Liver (tissue), 9 donors: Measurements from ENCODE around the gene RGS2. TPM values are rescaled to one million over a fixed set of nuclear protein-coding genes. Genes with fewer than 3 reads are reported as not detected.
A peak's percentile ranks its signal among the peaks of the same experiment; 100 is the strongest.

ENCODE experiments used
- DNase-seq: peaks from one replicate; pipeline ENCODE4 v3.0.0-alpha.2; 2017; ENCODE audit warnings: low spot score
- H3K27ac ChIP-seq, 2 donors: one replicate each; pipeline ENCODE4 v1.7.0; 2013; ENCODE audit warnings: inconsistent platforms in 2 of 2, low read length in 2 of 2, control low read depth in 1 of 2, low read depth in 1 of 2, mild to moderate bottlenecking in 1 of 2
- H3K27me3 ChIP-seq, 4 donors: one replicate each; pipeline versions ENCODE4 v1.6.1 to v1.7.0; 2013; ENCODE audit warnings: low read length in 3 of 4, inconsistent platforms in 1 of 4, mild to moderate bottlenecking in 1 of 4, moderate library complexity in 1 of 4; ENCODE audit not compliant: control insufficient read depth in 4 of 4, insufficient read depth in 4 of 4
- H3K36me3 ChIP-seq, 4 donors: one replicate each; pipeline versions ENCODE4 v1.6.1 to v1.7.0; 2013; ENCODE audit warnings: low read length in 3 of 4, mild to moderate bottlenecking in 3 of 4, low read depth in 1 of 4, moderate library complexity in 1 of 4; ENCODE audit not compliant: control insufficient read depth in 4 of 4, insufficient read depth in 3 of 4
- H3K4me1 ChIP-seq, 4 donors: one replicate each; pipeline versions ENCODE4 v1.6.1 to v1.7.0; 2013; ENCODE audit warnings: low read length in 3 of 4, mild to moderate bottlenecking in 3 of 4, moderate library complexity in 1 of 4; ENCODE audit not compliant: control insufficient read depth in 4 of 4, insufficient read depth in 4 of 4
- H3K4me3 ChIP-seq, 3 donors: one replicate each; pipeline versions ENCODE4 v1.6.1 to v1.7.0; 2013; ENCODE audit warnings: low read length in 3 of 3, control low read depth in 1 of 3, low read depth in 1 of 3, mild to moderate bottlenecking in 1 of 3
- H3K9ac ChIP-seq, 2 donors: one replicate each; pipeline ENCODE4 v1.7.0; 2013; ENCODE audit warnings: low read length in 2 of 2, mild to moderate bottlenecking in 2 of 2, moderate library complexity in 2 of 2, control low read depth in 1 of 2, low read depth in 1 of 2
- H3K9me3 ChIP-seq, 4 donors: one replicate each; pipeline versions ENCODE4 v1.6.1 to v1.7.0; 2013; ENCODE audit warnings: low read length in 3 of 4; ENCODE audit not compliant: control insufficient read depth in 4 of 4
- EGR1 ChIP-seq, 2 donors: IDR thresholded peaks; 2 replicates each; pipeline ENCODE4 v1.6.1; 2016 to 2018; ENCODE audit warnings: antibody characterized with exemption in 2 of 2, low read depth in 2 of 2
- FOXA1 ChIP-seq: IDR thresholded peaks from 2 replicates; pipeline ENCODE4 v1.6.1; 2016; ENCODE audit warnings: antibody characterized with exemption
- FOXA2 ChIP-seq: IDR thresholded peaks from 2 replicates; pipeline ENCODE4 v1.6.1; 2016; ENCODE audit warnings: antibody characterized with exemption
- GABPA ChIP-seq, 2 donors: IDR thresholded peaks in 1 of 2; conservative IDR thresholded peaks in 1 of 2; 2 replicates each; pipeline ENCODE4 v1.6.1; 2016; ENCODE audit warnings: antibody characterized with exemption in 2 of 2, mild to moderate bottlenecking in 1 of 2, moderate library complexity in 1 of 2
- HNF4A ChIP-seq, 2 donors: conservative IDR thresholded peaks; 2 replicates each; pipeline ENCODE4 v1.6.1; 2016; ENCODE audit warnings: antibody characterized with exemption in 2 of 2, mild to moderate bottlenecking in 2 of 2
- HNF4G ChIP-seq: IDR thresholded peaks from 2 replicates; pipeline ENCODE4 v1.6.1; 2016; ENCODE audit warnings: antibody characterized with exemption
- JUND ChIP-seq, 2 donors: IDR thresholded peaks; 2 replicates each; pipeline ENCODE4 v1.6.1; 2016; ENCODE audit warnings: antibody characterized with exemption in 2 of 2
- NR2F2 ChIP-seq: IDR thresholded peaks from 2 replicates; pipeline ENCODE4 v1.6.1; 2016; ENCODE audit warnings: antibody characterized with exemption
- RAD21 ChIP-seq, 2 donors: IDR thresholded peaks; 2 replicates each; pipeline ENCODE4 v1.6.1; 2016; ENCODE audit warnings: antibody characterized with exemption in 2 of 2, mild to moderate bottlenecking in 2 of 2
- RXRA ChIP-seq, 2 donors: IDR thresholded peaks; 2 replicates each; pipeline ENCODE4 v1.6.1; 2017 to 2018; ENCODE audit warnings: antibody characterized with exemption in 2 of 2, mild to moderate bottlenecking in 1 of 2
- SP1 ChIP-seq: IDR thresholded peaks from 2 replicates; pipeline ENCODE4 v1.6.1; 2018; ENCODE audit warnings: antibody characterized with exemption, mild to moderate bottlenecking
- TAF1 ChIP-seq: conservative IDR thresholded peaks from 2 replicates; pipeline ENCODE4 v1.6.1; 2016; ENCODE audit warnings: antibody characterized with exemption, mild to moderate bottlenecking
- YY1 ChIP-seq: IDR thresholded peaks from 2 replicates; pipeline ENCODE4 v1.6.1; 2016; ENCODE audit warnings: antibody characterized with exemption, mild to moderate bottlenecking
- WGBS: extraction: QIAGEN DNeasy Blood & Tissue Kit; methylation state at CpG from one replicate; pipeline ENCODE4 v1.1.7; 2013; 5-methylcytosine and 5-hydroxymethylcytosine counted together
- polyA plus RNA-seq, 2 donors: library from polyadenylated mRNA; stranded (reverse) in 1 of 2; unstranded in 1 of 2; fragments of 200-250 nt in 1 of 2; fragments of >200 nt in 1 of 2; fragmentation: Nextera tagmentation in 1 of 2; extraction: Ambion mirVana in 1 of 2; gene quantifications; one replicate each; pipeline versions ENCODE4 v1.2.1 to v1.2.3, GENCODE V29; 2013 to 2015
- total RNA-seq, 2 donors: library from RNA; depleted of rRNA; stranded (reverse); fragments of >200 nt; gene quantifications; one replicate each; pipeline ENCODE4 v1.2.3, GENCODE V29; 2014
- TF ChIP-seq, protein P1 (sequence below): IDR thresholded peaks from 2 replicates; pipeline ENCODE4 v1.6.1; 2016; ENCODE audit warnings: antibody characterized with exemption
- TF ChIP-seq, protein P2 (sequence below): IDR thresholded peaks from 2 replicates; pipeline ENCODE4 v1.6.1; 2016; ENCODE audit warnings: antibody characterized with exemption, mild to moderate bottlenecking
- TF ChIP-seq, protein P3 (sequence below): IDR thresholded peaks from 2 replicates; pipeline ENCODE4 v1.6.1; 2016; ENCODE audit warnings: antibody characterized with exemption
- TF ChIP-seq, protein P4 (sequence below): IDR thresholded peaks from 2 replicates; pipeline ENCODE4 v1.6.1; 2016; ENCODE audit warnings: antibody characterized with exemption
- TF ChIP-seq, protein P5 (sequence below): fragments of 150-350 bp; IDR thresholded peaks from 2 replicates; pipeline ENCODE4 v1.5.1; 2017; ENCODE audit warnings: improper control_type of control experiment, low read depth, low read length; ENCODE audit not compliant: missing input control
- donor health status: healthy.
- donor health status: healthy.
- donor health status: healthy.
- donor health status: healthy.
- donor health status: healthy.

RGS2 gene
- total and polyA plus RNA-seq, 4 donors = 2.6 to 10.0 (median 4.4) TPM

DNA sequence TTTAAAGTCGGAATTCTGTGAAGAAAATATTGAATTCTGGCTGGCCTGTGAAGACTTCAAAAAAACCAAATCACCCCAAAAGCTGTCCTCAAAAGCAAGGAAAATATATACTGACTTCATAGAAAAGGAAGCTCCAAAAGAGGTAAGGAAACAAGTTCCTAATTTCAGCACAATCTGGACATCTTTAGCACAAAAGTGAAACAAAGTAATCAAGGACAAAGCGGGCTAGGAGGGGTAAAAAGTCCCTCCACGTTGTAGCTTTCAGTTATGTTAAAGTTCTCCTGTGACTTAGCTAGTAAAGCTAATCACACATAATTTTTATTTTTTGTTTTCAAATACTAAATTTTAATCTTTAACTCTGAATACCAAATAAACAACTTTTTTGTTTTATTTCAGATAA lies 2.2 kb downstream of the RGS2 start:
- no peaks in the 10 kb centered on the region for H3K36me3 ChIP-seq
- peaks cover 0 to 11% (median 6%) of the 10 kb centered on the region in 4 donors for H3K4me1 ChIP-seq
- H3K9me3 ChIP-seq = no peaks in the 10 kb centered on the region
- DNase-seq = no peak
- H3K27me3 ChIP-seq = no peaks in the 10 kb centered on the region
- no peak overlapping the region for H3K27ac ChIP-seq
- peak overlapping the region in 1 of 2 donors; percentile 3 for H3K9ac ChIP-seq
- TF ChIP-seq NR2F2 = no peak
- TF ChIP-seq FOXA2 = no peak
- TF ChIP-seq, protein P1, sequence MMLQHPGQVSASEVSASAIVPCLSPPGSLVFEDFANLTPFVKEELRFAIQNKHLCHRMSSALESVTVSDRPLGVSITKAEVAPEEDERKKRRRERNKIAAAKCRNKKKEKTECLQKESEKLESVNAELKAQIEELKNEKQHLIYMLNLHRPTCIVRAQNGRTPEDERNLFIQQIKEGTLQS = no peak
- TF ChIP-seq, protein P2, sequence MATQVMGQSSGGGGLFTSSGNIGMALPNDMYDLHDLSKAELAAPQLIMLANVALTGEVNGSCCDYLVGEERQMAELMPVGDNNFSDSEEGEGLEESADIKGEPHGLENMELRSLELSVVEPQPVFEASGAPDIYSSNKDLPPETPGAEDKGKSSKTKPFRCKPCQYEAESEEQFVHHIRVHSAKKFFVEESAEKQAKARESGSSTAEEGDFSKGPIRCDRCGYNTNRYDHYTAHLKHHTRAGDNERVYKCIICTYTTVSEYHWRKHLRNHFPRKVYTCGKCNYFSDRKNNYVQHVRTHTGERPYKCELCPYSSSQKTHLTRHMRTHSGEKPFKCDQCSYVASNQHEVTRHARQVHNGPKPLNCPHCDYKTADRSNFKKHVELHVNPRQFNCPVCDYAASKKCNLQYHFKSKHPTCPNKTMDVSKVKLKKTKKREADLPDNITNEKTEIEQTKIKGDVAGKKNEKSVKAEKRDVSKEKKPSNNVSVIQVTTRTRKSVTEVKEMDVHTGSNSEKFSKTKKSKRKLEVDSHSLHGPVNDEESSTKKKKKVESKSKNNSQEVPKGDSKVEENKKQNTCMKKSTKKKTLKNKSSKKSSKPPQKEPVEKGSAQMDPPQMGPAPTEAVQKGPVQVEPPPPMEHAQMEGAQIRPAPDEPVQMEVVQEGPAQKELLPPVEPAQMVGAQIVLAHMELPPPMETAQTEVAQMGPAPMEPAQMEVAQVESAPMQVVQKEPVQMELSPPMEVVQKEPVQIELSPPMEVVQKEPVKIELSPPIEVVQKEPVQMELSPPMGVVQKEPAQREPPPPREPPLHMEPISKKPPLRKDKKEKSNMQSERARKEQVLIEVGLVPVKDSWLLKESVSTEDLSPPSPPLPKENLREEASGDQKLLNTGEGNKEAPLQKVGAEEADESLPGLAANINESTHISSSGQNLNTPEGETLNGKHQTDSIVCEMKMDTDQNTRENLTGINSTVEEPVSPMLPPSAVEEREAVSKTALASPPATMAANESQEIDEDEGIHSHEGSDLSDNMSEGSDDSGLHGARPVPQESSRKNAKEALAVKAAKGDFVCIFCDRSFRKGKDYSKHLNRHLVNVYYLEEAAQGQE = no peak
- no peak for TF ChIP-seq YY1
- no peak for TF ChIP-seq RXRA (IDR thresholded peaks at IDR 0.05)
- TF ChIP-seq JUND (IDR thresholded peaks at IDR 0.05) = no peak
- TF ChIP-seq, protein P3, sequence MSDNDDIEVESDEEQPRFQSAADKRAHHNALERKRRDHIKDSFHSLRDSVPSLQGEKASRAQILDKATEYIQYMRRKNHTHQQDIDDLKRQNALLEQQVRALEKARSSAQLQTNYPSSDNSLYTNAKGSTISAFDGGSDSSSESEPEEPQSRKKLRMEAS = no peak
- TF ChIP-seq GABPA (IDR thresholded peaks at IDR 0.05 in 1 of 2, conservative IDR thresholded peaks at IDR 0.05 in 1 of 2) = no peak
- no peak for TF ChIP-seq FOXA1
- TF ChIP-seq RAD21 (IDR thresholded peaks at IDR 0.05) = no peak
- no peak for TF ChIP-seq SP1
- TF ChIP-seq EGR1 (IDR thresholded peaks at IDR 0.05; ENCODE audit: low read depth in 2 of 2) = no peak
- TF ChIP-seq HNF4G = no peak
- TF ChIP-seq, protein P4, sequence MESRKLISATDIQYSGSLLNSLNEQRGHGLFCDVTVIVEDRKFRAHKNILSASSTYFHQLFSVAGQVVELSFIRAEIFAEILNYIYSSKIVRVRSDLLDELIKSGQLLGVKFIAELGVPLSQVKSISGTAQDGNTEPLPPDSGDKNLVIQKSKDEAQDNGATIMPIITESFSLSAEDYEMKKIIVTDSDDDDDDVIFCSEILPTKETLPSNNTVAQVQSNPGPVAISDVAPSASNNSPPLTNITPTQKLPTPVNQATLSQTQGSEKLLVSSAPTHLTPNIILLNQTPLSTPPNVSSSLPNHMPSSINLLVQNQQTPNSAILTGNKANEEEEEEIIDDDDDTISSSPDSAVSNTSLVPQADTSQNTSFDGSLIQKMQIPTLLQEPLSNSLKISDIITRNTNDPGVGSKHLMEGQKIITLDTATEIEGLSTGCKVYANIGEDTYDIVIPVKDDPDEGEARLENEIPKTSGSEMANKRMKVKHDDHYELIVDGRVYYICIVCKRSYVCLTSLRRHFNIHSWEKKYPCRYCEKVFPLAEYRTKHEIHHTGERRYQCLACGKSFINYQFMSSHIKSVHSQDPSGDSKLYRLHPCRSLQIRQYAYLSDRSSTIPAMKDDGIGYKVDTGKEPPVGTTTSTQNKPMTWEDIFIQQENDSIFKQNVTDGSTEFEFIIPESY = no peak
- TF ChIP-seq TAF1 = no peak
- TF ChIP-seq HNF4A (conservative IDR thresholded peaks at IDR 0.05) = no peak
- WGBS = 83% methylated on average over 3 of the region's 3 CpGs
- no peak overlapping the region for H3K4me3 ChIP-seq

DNA sequence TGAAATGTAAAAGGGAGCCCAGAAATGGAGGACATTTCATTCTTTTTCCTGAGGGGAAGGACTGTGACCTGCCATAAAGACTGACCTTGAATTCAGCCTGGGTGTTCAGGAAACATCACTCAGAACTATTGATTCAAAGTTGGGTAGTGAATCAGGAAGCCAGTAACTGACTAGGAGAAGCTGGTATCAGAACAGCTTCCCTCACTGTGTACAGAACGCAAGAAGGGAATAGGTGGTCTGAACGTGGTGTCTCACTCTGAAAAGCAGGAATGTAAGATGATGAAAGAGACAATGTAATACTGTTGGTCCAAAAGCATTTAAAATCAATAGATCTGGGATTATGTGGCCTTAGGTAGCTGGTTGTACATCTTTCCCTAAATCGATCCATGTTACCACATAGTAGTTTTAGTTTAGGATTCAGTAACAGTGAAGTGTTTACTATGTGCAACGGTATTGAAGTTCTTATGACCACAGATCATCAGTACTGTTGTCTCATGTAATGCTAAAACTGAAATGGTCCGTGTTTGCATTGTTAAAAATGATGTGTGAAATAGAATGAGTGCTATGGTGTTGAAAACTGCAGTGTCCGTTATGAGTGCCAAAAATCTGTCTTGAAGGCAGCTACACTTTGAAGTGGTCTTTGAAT lies 2.9 kb downstream of the RGS2 start:
- no peak for DNase-seq
- Histone ChIP-seq H3K9ac (peak overlapping the region in 1 of 2 donors; percentile 30), H3K4me1 (peaks cover 0 to 11% (median 6%) of the 10 kb centered on the region in 4 donors), H3K27me3 (no peaks in the 10 kb centered on the region), H3K27ac (no peak overlapping the region), H3K36me3 (no peaks in the 10 kb centered on the region), H3K4me3 (no peak overlapping the region), H3K9me3 (no peaks in the 10 kb centered on the region)
- 85% methylated on average over 6 of the region's 6 CpGs for WGBS
- TF ChIP-seq SP1 = no peak
- no peak for TF ChIP-seq NR2F2
- TF ChIP-seq, protein P4 = no peak
- TF ChIP-seq, protein P3 = no peak
- no peak for TF ChIP-seq RXRA (IDR thresholded peaks at IDR 0.05)
- no peak for TF ChIP-seq RAD21 (IDR thresholded peaks at IDR 0.05)
- TF ChIP-seq FOXA2 = no peak
- TF ChIP-seq, protein P5, sequence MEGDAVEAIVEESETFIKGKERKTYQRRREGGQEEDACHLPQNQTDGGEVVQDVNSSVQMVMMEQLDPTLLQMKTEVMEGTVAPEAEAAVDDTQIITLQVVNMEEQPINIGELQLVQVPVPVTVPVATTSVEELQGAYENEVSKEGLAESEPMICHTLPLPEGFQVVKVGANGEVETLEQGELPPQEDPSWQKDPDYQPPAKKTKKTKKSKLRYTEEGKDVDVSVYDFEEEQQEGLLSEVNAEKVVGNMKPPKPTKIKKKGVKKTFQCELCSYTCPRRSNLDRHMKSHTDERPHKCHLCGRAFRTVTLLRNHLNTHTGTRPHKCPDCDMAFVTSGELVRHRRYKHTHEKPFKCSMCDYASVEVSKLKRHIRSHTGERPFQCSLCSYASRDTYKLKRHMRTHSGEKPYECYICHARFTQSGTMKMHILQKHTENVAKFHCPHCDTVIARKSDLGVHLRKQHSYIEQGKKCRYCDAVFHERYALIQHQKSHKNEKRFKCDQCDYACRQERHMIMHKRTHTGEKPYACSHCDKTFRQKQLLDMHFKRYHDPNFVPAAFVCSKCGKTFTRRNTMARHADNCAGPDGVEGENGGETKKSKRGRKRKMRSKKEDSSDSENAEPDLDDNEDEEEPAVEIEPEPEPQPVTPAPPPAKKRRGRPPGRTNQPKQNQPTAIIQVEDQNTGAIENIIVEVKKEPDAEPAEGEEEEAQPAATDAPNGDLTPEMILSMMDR = no peak
- no peak for TF ChIP-seq HNF4G
- TF ChIP-seq EGR1 (IDR thresholded peaks at IDR 0.05; ENCODE audit: low read depth in 2 of 2) = no peak
